Aorta (tissue), 5 donors: Measurements from ENCODE around the gene HMCES. TPM values are rescaled to one million over a fixed set of nuclear protein-coding genes. Genes with fewer than 3 reads are reported as not detected.

ENCODE experiments used
- ATAC-seq: fragments of 200-7000 bp; cut with Tn5 transposase; one replicate; pipeline ENCODE4 v1.9.1; 2022; ENCODE audit warnings: moderate library complexity; ENCODE audit not compliant: low FRiP score
- DNase-seq, 2 donors: peaks; one replicate each; pipeline ENCODE4 v3.0.0-alpha.2; 2020
- H3K27ac ChIP-seq, 2 donors: one replicate each; pipeline ENCODE4 v1.5.1; 2013; ENCODE audit warnings: low read length in 2 of 2, mild to moderate bottlenecking in 2 of 2, moderate library complexity in 2 of 2, control low read depth in 1 of 2, inconsistent platforms in 1 of 2, low read depth in 1 of 2
- H3K27me3 ChIP-seq, 2 donors: one replicate each; pipeline ENCODE4 v1.6.1; 2013; ENCODE audit warnings: control low read depth in 1 of 2, low read length in 1 of 2, mild to moderate bottlenecking in 1 of 2, moderate library complexity in 1 of 2; ENCODE audit not compliant: insufficient read depth in 2 of 2, control insufficient read depth in 1 of 2
- H3K36me3 ChIP-seq, 2 donors: one replicate each; pipeline ENCODE4 v1.6.1; 2013; ENCODE audit warnings: control low read depth in 1 of 2, low read length in 1 of 2, mild to moderate bottlenecking in 1 of 2; ENCODE audit not compliant: insufficient read depth in 2 of 2, control insufficient read depth in 1 of 2
- H3K4me1 ChIP-seq, 2 donors: one replicate each; pipeline ENCODE4 v1.6.1; 2013; ENCODE audit warnings: low read length in 2 of 2, control low read depth in 1 of 2, mild to moderate bottlenecking in 1 of 2, moderate library complexity in 1 of 2; ENCODE audit not compliant: insufficient read depth in 2 of 2, control insufficient read depth in 1 of 2
- H3K4me3 ChIP-seq, 2 donors: one replicate each; pipeline ENCODE4 v1.5.1; 2013; ENCODE audit warnings: low read length in 2 of 2, control low read depth in 1 of 2, mild to moderate bottlenecking in 1 of 2
- H3K9me3 ChIP-seq: one replicate; pipeline ENCODE4 v1.6.1; 2013; ENCODE audit warnings: mild to moderate bottlenecking, low read length; ENCODE audit not compliant: control insufficient read depth
- WGBS, 2 donors: extraction: QIAGEN DNeasy Blood & Tissue Kit; methylation state at CpG; one replicate each; pipeline ENCODE4 v1.1.7; 2013; 5-methylcytosine and 5-hydroxymethylcytosine counted together
- intact Hi-C, 2 donors: fragments of 100-400 bp; cut with DNase I; formaldehyde crosslinking; loops; one replicate each; pipeline versions ENCODE4 v1.14.2 to v1.15.0; 2022
- microRNA-seq, 2 donors: library from miRNA; unstranded; fragments of <30 nt; microRNA quantifications; one replicate each; pipeline ENCODE4 v1.2.0, GENCODE V29; 2020
- polyA plus RNA-seq, 2 donors: library from polyadenylated mRNA; stranded (reverse); fragments of 200-250 nt; gene quantifications; one replicate each; pipeline ENCODE4 v1.2.3, GENCODE V29; 2013
- total RNA-seq, 2 donors: library from RNA; stranded (reverse); fragmentation: NEBNext Ultra II Directional; extraction: Animal tissue kit (Norgen Biotek cat#: 25700); gene quantifications; one replicate each; pipeline ENCODE4 v1.2.1, GENCODE V29; 2021
- donor health status: healthy with polysubstance abuse.
- donor health status: Bipolar disorder and iron deficiency.
- donor health status: DM: no; HTN: no; CAD: no.
- donor health status: DM: no; HTN: no; CAD: no.
- donor health status: DM: yes; HTN: yes; CAD: no.

The HMCES gene
- total and polyA plus RNA-seq, 4 donors = 24.3 to 31.9 (median 29.8) TPM

DNA sequence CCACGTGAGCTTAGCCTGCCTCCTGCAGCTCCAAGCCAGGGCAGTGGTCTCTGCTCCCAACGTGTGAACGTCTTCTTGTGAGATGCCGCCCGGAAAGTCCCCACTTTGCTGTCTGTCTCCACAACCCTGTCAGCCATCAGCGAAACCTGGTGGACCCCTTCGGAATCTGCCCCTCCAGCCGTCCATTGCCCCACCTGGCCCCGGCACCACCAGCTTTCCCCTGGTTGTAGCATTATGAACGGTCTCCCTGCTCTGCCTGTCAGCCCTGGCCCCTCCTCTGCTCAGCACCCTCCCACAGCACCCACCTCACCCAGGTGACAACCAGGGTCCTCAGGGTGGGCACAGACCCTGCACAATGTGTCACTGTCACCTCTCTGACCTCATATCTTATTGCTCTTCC is 71.1 kb downstream of the HMCES start:
- intact Hi-C loops = no loop called here
- H3K36me3 ChIP-seq = no peaks in the 10 kb centered on the region
- DNase-seq = peak in 1 of 2 donors; percentile 68
- no peak overlapping the region for H3K4me3 ChIP-seq
- H3K4me1 ChIP-seq = no peaks in the 10 kb centered on the region
- H3K9me3 ChIP-seq = no peaks in the 10 kb centered on the region
- no peak for ATAC-seq
- H3K27ac ChIP-seq = no peak overlapping the region
- WGBS, 2 donors = 85 to 93% methylated on average over 10 of the region's 10 CpGs
- no peaks in the 10 kb centered on the region for H3K27me3 ChIP-seq

GRCh38 chr3:129352045-129352444 is 73.4 kb downstream of the HMCES start:
- ATAC-seq = no peak
- no peaks in the 10 kb centered on the region for H3K4me1 ChIP-seq
- DNase-seq = no peak
- H3K27ac ChIP-seq = no peak overlapping the region
- H3K36me3 ChIP-seq = no peaks in the 10 kb centered on the region
- no peaks in the 10 kb centered on the region for H3K27me3 ChIP-seq
- no peaks in the 10 kb centered on the region for H3K9me3 ChIP-seq
- intact Hi-C loops = no loop called here
- WGBS, 2 donors = 85 to 86% methylated on average over 8 of the region's 8 CpGs
- no peak overlapping the region for H3K4me3 ChIP-seq

DNA sequence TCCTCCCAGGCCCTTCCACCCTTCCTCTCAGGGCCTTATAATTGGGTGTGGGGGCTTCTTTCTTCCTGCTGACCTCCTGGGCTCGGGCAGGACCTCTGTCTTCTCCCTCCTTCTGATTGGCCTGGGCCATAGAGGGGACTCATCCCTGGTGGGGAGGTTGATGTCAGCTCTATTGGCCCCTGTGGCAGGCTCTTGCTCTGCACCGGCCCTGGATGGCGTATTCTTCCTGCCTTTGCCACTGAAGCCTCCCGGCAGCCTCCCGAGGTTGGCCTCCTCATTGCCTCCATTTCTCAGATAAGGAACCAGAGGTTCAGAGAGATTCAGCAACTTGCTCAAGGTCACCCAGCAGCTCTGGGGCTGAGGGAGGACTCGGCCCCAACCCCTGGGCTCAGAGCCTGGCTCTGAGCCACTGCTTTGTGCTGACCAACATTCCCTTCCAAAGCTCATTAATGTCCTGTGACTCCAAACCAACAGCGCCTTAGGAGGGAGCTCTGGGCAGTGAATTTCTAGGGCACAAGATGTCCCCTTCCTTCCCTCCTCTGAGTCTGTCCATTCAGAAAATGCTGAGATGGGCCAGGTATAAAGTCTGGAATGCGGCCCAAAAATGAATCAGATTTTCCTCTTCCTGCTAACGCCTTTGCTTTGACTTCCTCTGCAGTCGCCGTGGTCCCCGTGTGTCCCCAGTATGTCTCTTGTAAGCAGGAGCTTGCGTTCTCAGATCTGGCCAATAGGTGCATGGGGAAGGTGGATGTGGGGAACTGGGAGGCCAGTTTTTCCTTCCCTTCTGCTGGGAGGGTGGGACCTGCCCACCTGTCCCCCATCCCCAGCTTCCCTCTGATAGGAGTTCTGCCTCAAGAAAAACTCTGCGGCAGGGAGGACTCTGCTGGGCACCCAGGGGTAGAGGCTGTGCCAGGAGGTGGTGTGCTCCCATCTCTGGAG is 74.2 kb downstream of the HMCES start:
- Histone ChIP-seq H3K27ac (no peak overlapping the region), H3K4me1 (no peaks in the 10 kb centered on the region), H3K36me3 (no peaks in the 10 kb centered on the region), H3K9me3 (no peaks in the 10 kb centered on the region), H3K4me3 (no peak overlapping the region), H3K27me3 (no peaks in the 10 kb centered on the region)
- WGBS, 2 donors = 84 to 89% methylated on average over 14 of the region's 14 CpGs
- ATAC-seq (no peak), DNase-seq (peak in 1 of 2 donors; percentile 55)
- intact Hi-C loops = no loop called here

GRCh38 chr3:129353589-129353941 is 74.9 kb downstream of the HMCES start:
- no peaks in the 10 kb centered on the region for H3K9me3 ChIP-seq
- ATAC-seq = no peak
- H3K4me1 ChIP-seq = no peaks in the 10 kb centered on the region
- DNase-seq = no peak
- no peaks in the 10 kb centered on the region for H3K36me3 ChIP-seq
- H3K27ac ChIP-seq = no peak overlapping the region
- H3K4me3 ChIP-seq = no peak overlapping the region
- intact Hi-C loops = no loop called here
- no peaks in the 10 kb centered on the region for H3K27me3 ChIP-seq
- WGBS, 2 donors = 82 to 93% methylated on average over 5 of the region's 5 CpGs

Small RNAs within 50 kb of the gene (microRNA-seq; reads per million reads assigned to microRNA genes)
- gene MIR6826 = 0 to 3.6 reads per million in 2 donors

Other genes starting within 250 kb of the HMCES start
- gene GP9, start 218.1 kb upstream of the HMCES start, total RNA-seq = not detected
- gene GP9, start 218.1 kb upstream of the HMCES start, polyA plus RNA-seq = not detected
- gene RAB43, start 157.1 kb upstream of the HMCES start, total RNA-seq = 10 to 100 TPM; 24.0 to 25.4 TPM
- gene RAB43, start 157.1 kb upstream of the HMCES start, polyA plus RNA-seq = 10 to 100 TPM in 1 of 2 donors, 1 to 10 TPM in 1; 3.5 to 10.3 TPM
- 10 to 100 TPM; 26.1 to 30.3 TPM for gene ISY1, start 117.8 kb upstream of the HMCES start, total RNA-seq
- gene ISY1, start 117.8 kb upstream of the HMCES start, polyA plus RNA-seq = 10 to 100 TPM; 23.8 to 26.3 TPM
- 100 to 1,000 TPM; 287 to 306 TPM for gene CNBP, start 95.0 kb upstream of the HMCES start, total RNA-seq
- gene CNBP, start 95.0 kb upstream of the HMCES start, polyA plus RNA-seq = 100 to 1,000 TPM; 385 to 476 TPM
- gene COPG1, start 29.3 kb upstream of the HMCES start, total RNA-seq = 100 to 1,000 TPM; 149 to 155 TPM
- gene COPG1, start 29.3 kb upstream of the HMCES start, polyA plus RNA-seq = 10 to 100 TPM; 39.7 to 84.7 TPM
- under 1 TPM; 0.10 to 0.36 TPM for gene EFCAB12, start 149.8 kb downstream of the HMCES start, total RNA-seq
- under 1 TPM in 1 of 2 donors, not detected in 1; 0.25 TPM for gene EFCAB12, start 149.8 kb downstream of the HMCES start, polyA plus RNA-seq
- gene MBD4, start 161.1 kb downstream of the HMCES start, total RNA-seq = 10 to 100 TPM; 23.9 to 31.2 TPM
- 10 to 100 TPM; 18.7 to 28.7 TPM for gene MBD4, start 161.1 kb downstream of the HMCES start, polyA plus RNA-seq
- gene IFT122, start 161.4 kb downstream of the HMCES start, total RNA-seq = 10 to 100 TPM; 30.8 to 33.5 TPM
- 10 to 100 TPM; 10.1 to 41.2 TPM for gene IFT122, start 161.4 kb downstream of the HMCES start, polyA plus RNA-seq
- under 1 TPM in 1 of 2 donors, not detected in 1; 0.15 TPM for gene RHO, start 249.8 kb downstream of the HMCES start, total RNA-seq
- not detected for gene RHO, start 249.8 kb downstream of the HMCES start, polyA plus RNA-seq